GM19438 (cell line): ENCODE results near the gene AJAP1.

ENCODE experiments used
- ATAC-seq: cut with Tn5 transposase; IDR thresholded peaks from one replicate; pipeline ENCODE4 v1.9.1; 2021; ENCODE audit warnings: low read depth; ENCODE audit not compliant: unreplicated experiment

AJAP1 gene

GRCh38 chr1:4797429-4797828, 143.0 kb downstream of the AJAP1 start:
- no peak for ATAC-seq

GRCh38 chr1:4801192-4801924, 146.9 kb downstream of the AJAP1 start:
- no peak for ATAC-seq

- no peak for ATAC-seq
Observed at GRCh38 chr1:4802024-4802423, 147.6 kb downstream of the AJAP1 start.

GRCh38 chr1:4803335-4803734, 148.9 kb downstream of the AJAP1 start:
- no peak for ATAC-seq

- ATAC-seq = no peak
Observed at GRCh38 chr1:4805987-4806386, 151.6 kb downstream of the AJAP1 start.

- no peak for ATAC-seq
Observed at GRCh38 chr1:4820543-4820942, 166.1 kb downstream of the AJAP1 start.

GRCh38 chr1:4825800-4826450, 171.5 kb downstream of the AJAP1 start:
- ATAC-seq = no peak

- ATAC-seq = no peak
Observed at GRCh38 chr1:4830707-4831106, 176.3 kb downstream of the AJAP1 start.

GRCh38 chr1:4836574-4836973, 182.2 kb downstream of the AJAP1 start:
- ATAC-seq = no peak

- ATAC-seq = no peak
Observed at GRCh38 chr1:4837031-4837600, 182.7 kb downstream of the AJAP1 start.

- ATAC-seq = no peak
Observed at GRCh38 chr1:4837752-4838151, 183.3 kb downstream of the AJAP1 start.

- no peak for ATAC-seq
Observed at GRCh38 chr1:4838231-4838630, 183.8 kb downstream of the AJAP1 start.
